CD4-positive, alpha-beta memory T cell (primary cell): ENCODE data around the gene OIT3. TPM values are rescaled to one million over a fixed set of nuclear protein-coding genes. Genes with fewer than 3 reads are reported as not detected.
"Not testable (repeated sequence)": the region's sequence is repeated elsewhere in the genome, so short reads cannot be mapped to it uniquely, and the experiment has no call there.

Experiments used
- CTCF ChIA-PET: fragments of 350-600 bp; sonication (Branson Sonifier 250); formaldehyde crosslinking; loops from one replicate; lab custom pipeline; 2021; ENCODE audit warnings: inconsistent platforms; ENCODE audit not compliant: partially characterized antibody; lab: Charles Lee
- POLR2A ChIA-PET: fragments of 350-600 bp; sonication (Branson Sonifier 250); formaldehyde crosslinking; loops from one replicate; lab custom pipeline; 2021; ENCODE audit not compliant: partially characterized antibody; lab: Charles Lee
- DNase-seq, 5 donors: peaks; one replicate each; pipeline versions ENCODE4 v3.0.0 to v3.0.0-alpha.2; 2020 to 2022; ENCODE audit warnings: mixed read lengths in 1 of 5
- H3K27ac ChIP-seq: one replicate; pipeline ENCODE4 v1.7.0; 2013; ENCODE audit warnings: low read depth, low read length
- H3K27me3 ChIP-seq: 2 replicates; pipeline ENCODE4 v1.7.0; 2013; ENCODE audit warnings: mild to moderate bottlenecking, low read length, moderate library complexity; ENCODE audit not compliant: insufficient read depth
- H3K36me3 ChIP-seq: 2 replicates; pipeline ENCODE4 v1.7.0; 2013; ENCODE audit warnings: mild to moderate bottlenecking, low read length, moderate library complexity; ENCODE audit not compliant: insufficient read depth
- H3K4me1 ChIP-seq: 2 replicates; pipeline ENCODE4 v1.7.0; 2013; ENCODE audit warnings: mild to moderate bottlenecking, low read length, moderate library complexity; ENCODE audit not compliant: insufficient read depth
- H3K4me3 ChIP-seq, 2 donors: one replicate each; pipeline ENCODE4 v1.7.0; 2013; ENCODE audit warnings: low read length in 2 of 2, mild to moderate bottlenecking in 1 of 2
- H3K9me3 ChIP-seq, 2 donors: one replicate each; pipeline ENCODE4 v1.7.0; 2013; ENCODE audit warnings: low read length in 2 of 2, control low read depth in 1 of 2; ENCODE audit not compliant: control insufficient read depth in 1 of 2
- H3K27ac Mint-ChIP-seq, 7 donors: one replicate each; pipeline ENCODE4 v1.8.0; 2020 to 2021; ENCODE audit warnings: mixed read lengths in 7 of 7, mild to moderate bottlenecking in 6 of 7, inconsistent platforms in 3 of 7, moderate library complexity in 3 of 7
- H3K27me3 Mint-ChIP-seq, 2 donors: one replicate each; pipeline ENCODE4 v1.8.0; 2020 to 2021; ENCODE audit warnings: mixed read lengths in 2 of 2
- H3K36me3 Mint-ChIP-seq, 2 donors: one replicate each; pipeline ENCODE4 v1.8.0; 2020 to 2021; ENCODE audit warnings: mixed read lengths in 2 of 2, inconsistent platforms in 1 of 2, mild to moderate bottlenecking in 1 of 2
- H3K4me1 Mint-ChIP-seq, 4 donors: one replicate each; pipeline ENCODE4 v1.8.0; 2020 to 2021; ENCODE audit warnings: mixed read lengths in 4 of 4, mild to moderate bottlenecking in 1 of 4
- H3K4me3 Mint-ChIP-seq, 8 donors: one replicate each; pipeline ENCODE4 v1.8.0; 2020 to 2021; ENCODE audit warnings: mixed read lengths in 8 of 8, mild to moderate bottlenecking in 7 of 8, moderate library complexity in 6 of 8, inconsistent platforms in 3 of 8
- H3K9me3 Mint-ChIP-seq, 8 donors: one replicate each; pipeline ENCODE4 v1.8.0; 2020 to 2021; ENCODE audit warnings: mixed read lengths in 8 of 8, mild to moderate bottlenecking in 5 of 8, inconsistent platforms in 3 of 8, moderate library complexity in 1 of 8
- intact Hi-C: fragments of 100-400 bp; cut with micrococcal nuclease; formaldehyde crosslinking; loops from one replicate; pipeline ENCODE4 v1.15.1; 2023
- polyA plus RNA-seq, 2 donors: library from polyadenylated mRNA; unstranded; fragments of 300-500 nt; fragmentation: Illumina TruSeq; gene quantifications; one replicate each; pipeline ENCODE4 v1.2.3, GENCODE V29; 2021
- total RNA-seq, 2 experiments: library from RNA; stranded (reverse); gene quantifications; one replicate each; pipeline ENCODE4 v1.2.3, GENCODE V29; 2021

Gene OIT3
- total and polyA plus RNA-seq, 4 experiments from 2014 or later: 0.20 TPM; not detected in 3

GRCh38 chr10:72898616-72899015 is 5.1 kb downstream of the OIT3 start:
- no peak overlapping the region for H3K27ac Mint-ChIP-seq
- Histone ChIP-seq H3K36me3 (no peaks in the 10 kb centered on the region), H3K4me1 (no peaks in the 10 kb centered on the region), H3K9me3 (no peaks in the 10 kb centered on the region), H3K4me3 (no peak overlapping the region), H3K27ac (no peak overlapping the region), H3K27me3 (no peaks in the 10 kb centered on the region)
- no peaks in the 10 kb centered on the region for H3K36me3 Mint-ChIP-seq
- POLR2A ChIA-PET: no interaction called here
- intact Hi-C loops: no loop called here
- no peaks in the 10 kb centered on the region for H3K9me3 Mint-ChIP-seq
- no peak overlapping the region for H3K4me3 Mint-ChIP-seq
- CTCF ChIA-PET: no interaction called here
- no peaks in the 10 kb centered on the region for H3K4me1 Mint-ChIP-seq
- no peak for DNase-seq
- peaks cover 12 to 13% of the 10 kb centered on the region in 2 donors for H3K27me3 Mint-ChIP-seq

- Histone ChIP-seq H3K4me3 (no peak overlapping the region), H3K4me1 (no peaks in the 10 kb centered on the region), H3K27me3 (no peaks in the 10 kb centered on the region), H3K9me3 (no peaks in the 10 kb centered on the region), H3K27ac (no peak overlapping the region), H3K36me3 (no peaks in the 10 kb centered on the region)
- Mint-ChIP-seq H3K9me3 (no peaks in the 10 kb centered on the region), H3K27me3 (peaks cover 10 to 12% of the 10 kb centered on the region in 2 donors), H3K36me3 (no peaks in the 10 kb centered on the region), H3K4me1 (no peaks in the 10 kb centered on the region), H3K27ac (no peak overlapping the region), H3K4me3 (no peak overlapping the region)
- ChIA-PET CTCF (no interaction called here), POLR2A (no interaction called here)
- no peak for DNase-seq
- intact Hi-C loops: no loop called here
These were observed 6.0 kb downstream of the OIT3 start for GRCh38 chr10:72899545-72899944.

- H3K4me1 Mint-ChIP-seq, H3K27ac Mint-ChIP-seq, H3K4me3 Mint-ChIP-seq, H3K4me3 ChIP-seq, H3K36me3 ChIP-seq, H3K27me3 ChIP-seq, H3K27ac ChIP-seq, CTCF ChIA-PET, H3K27me3 Mint-ChIP-seq, H3K9me3 ChIP-seq, intact Hi-C loops, H3K9me3 Mint-ChIP-seq, POLR2A ChIA-PET, H3K36me3 Mint-ChIP-seq, H3K4me1 ChIP-seq, DNase-seq: not testable (repeated sequence)
These were observed 10.5 kb downstream of the OIT3 start for GRCh38 chr10:72903941-72904446.

GRCh38 chr10:72904806-72905205 is 11.3 kb downstream of the OIT3 start:
- Mint-ChIP-seq H3K27me3 (no peaks in the 10 kb centered on the region), H3K27ac (no peak overlapping the region), H3K4me1 (no peaks in the 10 kb centered on the region), H3K36me3 (no peaks in the 10 kb centered on the region), H3K4me3 (no peak overlapping the region), H3K9me3 (no peaks in the 10 kb centered on the region)
- POLR2A ChIA-PET: no interaction called here
- intact Hi-C loops: no loop called here
- Histone ChIP-seq H3K36me3 (no peaks in the 10 kb centered on the region), H3K4me3 (no peak overlapping the region), H3K27me3 (no peaks in the 10 kb centered on the region), H3K27ac (no peak overlapping the region), H3K9me3 (no peaks in the 10 kb centered on the region), H3K4me1 (no peaks in the 10 kb centered on the region)
- no peak for DNase-seq
- CTCF ChIA-PET: no interaction called here

GRCh38 chr10:72906446-72906845 is 12.9 kb downstream of the OIT3 start:
- DNase-seq: no peak
- Histone ChIP-seq H3K4me1 (no peaks in the 10 kb centered on the region), H3K9me3 (no peaks in the 10 kb centered on the region), H3K4me3 (no peak overlapping the region), H3K27ac (no peak overlapping the region), H3K27me3 (no peaks in the 10 kb centered on the region), H3K36me3 (no peaks in the 10 kb centered on the region)
- H3K27ac Mint-ChIP-seq: no peak overlapping the region
- H3K9me3 Mint-ChIP-seq: no peaks in the 10 kb centered on the region
- ChIA-PET POLR2A (no interaction called here), CTCF (no interaction called here)
- intact Hi-C loops: no loop called here
- H3K4me3 Mint-ChIP-seq: no peak overlapping the region
- H3K27me3 Mint-ChIP-seq: no peaks in the 10 kb centered on the region
- no peaks in the 10 kb centered on the region for H3K36me3 Mint-ChIP-seq
- H3K4me1 Mint-ChIP-seq: no peaks in the 10 kb centered on the region

GRCh38 chr10:72910705-72911104 is 17.2 kb downstream of the OIT3 start:
- H3K27ac Mint-ChIP-seq: no peak overlapping the region
- no peaks in the 10 kb centered on the region for H3K36me3 ChIP-seq
- H3K4me3 ChIP-seq: no peak overlapping the region
- intact Hi-C loops: no loop called here
- no peak overlapping the region for H3K27ac ChIP-seq
- no peaks in the 10 kb centered on the region for H3K9me3 Mint-ChIP-seq
- ChIA-PET CTCF (no interaction called here), POLR2A (no interaction called here)
- H3K27me3 ChIP-seq: no peaks in the 10 kb centered on the region
- no peak for DNase-seq
- no peak overlapping the region for H3K4me3 Mint-ChIP-seq
- H3K4me1 ChIP-seq: no peaks in the 10 kb centered on the region
- peaks cover 0 to 2% of the 10 kb centered on the region in 2 donors for H3K27me3 Mint-ChIP-seq
- H3K36me3 Mint-ChIP-seq: no peaks in the 10 kb centered on the region
- H3K9me3 ChIP-seq: no peaks in the 10 kb centered on the region
- H3K4me1 Mint-ChIP-seq: no peaks in the 10 kb centered on the region

- Mint-ChIP-seq H3K9me3 (no peaks in the 10 kb centered on the region), H3K36me3 (no peaks in the 10 kb centered on the region), H3K27ac (no peak overlapping the region), H3K27me3 (peaks cover 0 to 2% of the 10 kb centered on the region in 2 donors), H3K4me1 (no peaks in the 10 kb centered on the region), H3K4me3 (no peak overlapping the region)
- no peaks in the 10 kb centered on the region for H3K4me1 ChIP-seq
- POLR2A ChIA-PET: no interaction called here
- H3K36me3 ChIP-seq: no peaks in the 10 kb centered on the region
- no peaks in the 10 kb centered on the region for H3K27me3 ChIP-seq
- H3K4me3 ChIP-seq: no peak overlapping the region
- H3K27ac ChIP-seq: no peak overlapping the region
- no peaks in the 10 kb centered on the region for H3K9me3 ChIP-seq
- CTCF ChIA-PET: no interaction called here
- DNase-seq: no peak
- intact Hi-C loops: no loop called here
These were observed 18.2 kb downstream of the OIT3 start for GRCh38 chr10:72911758-72912157.

- H3K36me3 Mint-ChIP-seq: no peaks in the 10 kb centered on the region
- POLR2A ChIA-PET: no interaction called here
These were observed 19.2 kb downstream of the OIT3 start for GRCh38 chr10:72912736-72913135.

More at GRCh38 chr10:72912736-72913135, 19.2 kb downstream of the OIT3 start:
- H3K27me3 Mint-ChIP-seq: peaks cover 0 to 2% of the 10 kb centered on the region in 2 donors
- no peaks in the 10 kb centered on the region for H3K4me1 Mint-ChIP-seq
- no peaks in the 10 kb centered on the region for H3K27me3 ChIP-seq
- H3K9me3 ChIP-seq: no peaks in the 10 kb centered on the region
- no peaks in the 10 kb centered on the region for H3K9me3 Mint-ChIP-seq
- intact Hi-C loops: no loop called here
- H3K36me3 ChIP-seq: no peaks in the 10 kb centered on the region
- H3K27ac ChIP-seq: no peak overlapping the region
- H3K4me3 ChIP-seq: no peak overlapping the region
- H3K4me3 Mint-ChIP-seq: no peak overlapping the region
- H3K4me1 ChIP-seq: no peaks in the 10 kb centered on the region
- CTCF ChIA-PET: interaction anchor here (1.5 kb wide), 1 partner anchor 15 kb away, joined by 4 read pairs; no protein-coding TSS in a partner anchor
- no peak overlapping the region for H3K27ac Mint-ChIP-seq
- DNase-seq: no peak
